GM10266 (cell line): ENCODE results near the gene KIF3B.
"Not testable (repeated sequence)": the region's sequence is repeated elsewhere in the genome, so short reads cannot be mapped to it uniquely, and the experiment has no call there.

Experiments
- DNase-seq: peaks from one replicate; pipeline ENCODE4 v3.0.0; 2012; ENCODE audit errors: extremely low spot score
- CTCF ChIP-seq: IDR thresholded peaks from 2 replicates; pipeline ENCODE4 v1.5.1; 2012; ENCODE audit warnings: mild to moderate bottlenecking, low read depth; ENCODE audit not compliant: control insufficient read depth, insufficient read depth; ENCODE audit errors: missing control alignments

The KIF3B gene

DNA sequence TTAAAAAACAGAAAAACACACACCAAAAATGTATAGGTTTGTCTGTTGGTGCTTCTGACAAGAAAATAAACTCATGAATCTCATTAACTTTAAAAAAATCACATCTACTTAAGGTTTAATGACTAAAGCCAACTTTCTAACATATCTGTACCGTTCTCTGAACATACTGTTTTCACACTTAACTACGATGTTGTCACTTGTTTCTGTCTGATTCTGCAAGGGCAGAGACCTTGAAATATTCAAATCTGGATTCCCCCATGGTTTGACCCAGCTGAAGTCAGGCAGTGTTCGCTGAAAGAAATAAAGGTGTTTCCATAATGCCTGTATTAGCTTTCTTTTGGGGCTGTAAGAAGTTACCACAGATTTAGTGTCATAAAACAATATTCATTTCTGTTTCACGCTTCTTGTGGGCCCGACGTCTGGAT is 78.0 kb downstream of the KIF3B start:
- peak; percentile 55 for DNase-seq
- no peak for TF ChIP-seq CTCF

- DNase-seq = not testable (repeated sequence)
Measured at GRCh38 chr20:32355907-32356621, 78.6 kb downstream of the KIF3B start.

GRCh38 chr20:32356622-32357374 is 79.3 kb downstream of the KIF3B start:
- TF ChIP-seq CTCF = no peak
- no peak for DNase-seq

DNA sequence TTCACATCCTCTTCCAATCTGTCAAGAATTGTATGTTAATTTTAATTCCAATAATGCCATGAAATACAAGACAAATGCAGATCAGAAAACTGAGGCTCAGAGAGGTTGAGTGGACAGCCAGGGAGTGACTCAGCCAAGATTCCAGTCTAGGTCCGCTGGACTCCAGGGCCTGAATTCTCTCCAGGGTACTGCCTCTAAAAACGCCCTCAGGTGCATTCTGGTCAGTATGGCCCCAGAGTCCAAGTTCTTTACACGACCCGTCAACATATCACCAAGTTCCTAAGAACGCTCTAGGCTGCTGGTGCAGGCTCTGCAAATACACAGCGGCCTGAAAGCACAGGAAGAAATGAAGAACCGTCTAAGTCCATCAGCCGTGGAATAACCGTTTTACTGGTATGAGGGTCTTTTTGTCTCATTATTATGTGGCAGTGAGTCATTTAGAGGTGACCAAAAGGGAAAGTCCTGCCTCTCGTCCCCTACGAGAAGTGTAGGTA is 80.0 kb downstream of the KIF3B start:
- no peak for TF ChIP-seq CTCF
- DNase-seq = no peak

GRCh38 chr20:32357869-32358631 is 80.6 kb downstream of the KIF3B start, which contains the start of gene ASXL1:
Gene ASXL1, plus strand, starts transcription at chr20:32358331. Its CDS starts 445 bp downstream, at chr20:32358776.
- DNase-seq = peak; percentile 92
- TF ChIP-seq CTCF = no peak

- TF ChIP-seq CTCF = no peak
- DNase-seq = no peak
Measured at GRCh38 chr20:32358632-32358882, 81.1 kb downstream of the KIF3B start.

- no peak for TF ChIP-seq CTCF
- peak; percentile 80 for DNase-seq
Measured at GRCh38 chr20:32358883-32359632, 81.6 kb downstream of the KIF3B start.
